GM21423 (cell line): ENCODE data around the gene RIIAD1.

Source experiments
- ATAC-seq: cut with Tn5 transposase; IDR thresholded peaks from one replicate; pipeline ENCODE4 v1.9.1; 2021; ENCODE audit warnings: mild to moderate bottlenecking, moderate library complexity; ENCODE audit not compliant: unreplicated experiment

The RIIAD1 gene

DNA sequence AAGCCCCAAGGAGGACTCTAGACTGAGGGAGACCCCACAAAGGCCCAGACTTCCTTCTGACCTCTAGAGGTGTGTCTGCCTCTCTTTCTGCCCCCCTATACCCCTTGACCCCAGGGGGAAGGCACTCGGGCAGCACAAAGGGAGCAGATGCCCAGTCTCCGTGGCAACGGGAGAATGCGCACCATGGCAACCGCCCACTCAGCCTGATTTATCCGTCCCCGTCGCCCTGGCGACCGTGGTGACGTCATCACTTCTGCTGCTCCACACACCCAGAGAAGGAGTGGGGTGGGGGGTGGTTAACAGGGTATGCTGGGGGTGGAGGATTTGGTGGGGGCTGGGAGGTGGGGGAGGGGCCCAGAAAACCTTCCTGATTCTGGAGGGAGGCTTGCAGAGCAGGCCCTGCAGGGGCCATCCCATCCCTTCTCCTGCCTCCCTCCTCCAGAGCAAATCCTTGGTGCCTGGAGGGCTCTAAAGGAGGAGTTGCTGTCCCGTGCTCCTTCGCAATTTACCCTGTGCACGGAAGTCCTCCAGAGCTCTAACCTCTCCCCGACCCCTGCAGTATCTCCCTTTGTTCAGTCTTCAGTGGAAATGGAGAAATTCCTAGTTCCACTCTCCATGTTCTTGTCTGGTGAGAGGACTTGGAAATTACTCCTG, 11.0 kb upstream of the RIIAD1 start:
- no peak for ATAC-seq

DNA sequence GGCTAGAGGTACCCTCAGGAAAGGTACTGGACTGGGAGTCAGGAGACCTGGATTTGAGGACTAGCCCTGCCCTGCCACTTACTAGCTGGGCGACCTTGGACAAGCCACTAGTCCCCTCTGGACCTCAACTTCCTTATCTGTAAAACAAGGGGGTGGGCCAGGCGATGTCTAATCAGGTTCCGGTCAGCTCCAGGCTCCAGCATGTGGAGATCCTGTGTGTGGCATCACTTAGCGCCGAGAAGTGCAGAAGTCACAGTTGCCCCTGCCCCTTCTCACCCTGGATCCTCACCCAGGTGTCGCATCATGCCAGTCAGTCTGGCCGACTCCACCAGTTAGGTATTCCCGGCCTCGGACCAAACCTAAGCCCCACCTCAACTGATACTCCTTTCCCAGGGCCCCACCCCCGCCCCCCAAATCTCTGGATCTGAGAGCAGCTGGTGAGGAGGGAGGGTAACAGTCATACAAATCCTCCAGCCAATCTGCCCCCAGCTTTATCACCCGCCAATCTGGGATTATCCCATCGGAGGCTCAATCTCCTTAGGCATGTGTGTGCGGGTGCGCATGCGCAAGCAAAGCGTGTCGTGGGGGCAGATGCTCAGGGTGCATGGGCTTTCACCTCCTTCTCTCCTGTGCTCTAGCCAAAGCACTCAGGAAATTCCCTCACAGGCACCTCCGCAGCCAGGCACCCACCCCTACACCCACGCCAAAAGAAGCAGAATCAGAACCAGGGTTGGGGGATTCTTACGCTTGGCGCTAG, 10.1 kb upstream of the RIIAD1 start:
- ATAC-seq: no peak

DNA sequence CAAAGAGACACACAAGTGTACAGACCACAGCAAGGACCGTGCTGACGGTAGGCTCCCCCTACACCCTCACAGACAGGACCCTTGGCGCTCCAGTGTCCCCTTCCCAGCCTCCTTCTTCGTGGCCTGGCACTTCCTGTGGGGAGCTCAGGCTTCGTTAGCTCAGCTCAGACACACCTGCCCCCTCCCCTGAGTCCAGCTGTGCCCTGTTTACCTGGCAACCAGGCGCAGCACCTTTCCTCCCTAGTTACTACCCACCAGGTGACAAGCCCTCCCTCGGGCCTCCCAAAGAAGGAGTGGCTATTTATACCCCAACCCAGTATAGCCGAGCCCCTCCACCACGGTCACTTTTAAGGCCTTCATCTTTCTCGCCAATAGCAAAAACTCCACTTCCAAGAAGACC, 9.4 kb upstream of the RIIAD1 start:
- no peak for ATAC-seq

DNA sequence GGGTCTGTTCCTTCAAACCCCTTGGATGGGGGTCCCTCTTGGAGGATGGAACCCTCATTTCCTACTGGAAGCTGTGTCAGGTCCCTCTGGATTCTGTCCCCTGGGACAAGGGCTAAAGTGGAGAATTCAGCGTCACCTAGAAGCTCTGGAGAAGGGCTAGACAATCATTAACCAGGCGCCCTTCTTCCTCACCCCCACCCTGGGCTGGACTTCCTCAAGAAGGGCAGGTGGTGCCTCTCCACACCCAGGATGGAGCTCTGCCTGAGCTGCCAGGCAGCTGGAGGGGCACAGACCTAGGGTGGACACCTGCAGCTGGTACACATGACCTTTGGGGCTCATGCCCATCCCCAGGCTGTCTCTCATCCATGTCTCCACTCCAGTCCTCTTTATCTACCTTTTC, 8.3 kb upstream of the RIIAD1 start:
- no peak for ATAC-seq

DNA sequence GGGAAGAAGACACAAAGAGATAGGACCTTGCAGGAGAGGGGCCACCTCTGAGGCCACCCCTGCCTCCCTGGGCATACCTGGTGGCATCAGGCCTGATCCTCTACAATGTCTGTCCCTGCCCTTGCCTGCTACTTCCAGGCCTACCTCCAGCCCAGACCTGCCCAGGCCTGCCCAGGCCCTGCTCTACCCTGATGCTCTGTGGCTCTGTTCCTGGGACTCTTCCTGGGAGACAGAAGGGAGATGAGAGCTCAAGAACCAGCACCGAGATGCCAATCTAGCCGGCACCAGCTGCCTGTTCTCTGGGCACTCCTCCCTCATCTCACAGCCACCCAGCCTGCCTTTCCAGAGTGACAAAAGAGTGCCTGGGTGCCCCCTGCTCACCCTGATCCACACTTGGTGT, 7.4 kb upstream of the RIIAD1 start:
- no peak for ATAC-seq

DNA sequence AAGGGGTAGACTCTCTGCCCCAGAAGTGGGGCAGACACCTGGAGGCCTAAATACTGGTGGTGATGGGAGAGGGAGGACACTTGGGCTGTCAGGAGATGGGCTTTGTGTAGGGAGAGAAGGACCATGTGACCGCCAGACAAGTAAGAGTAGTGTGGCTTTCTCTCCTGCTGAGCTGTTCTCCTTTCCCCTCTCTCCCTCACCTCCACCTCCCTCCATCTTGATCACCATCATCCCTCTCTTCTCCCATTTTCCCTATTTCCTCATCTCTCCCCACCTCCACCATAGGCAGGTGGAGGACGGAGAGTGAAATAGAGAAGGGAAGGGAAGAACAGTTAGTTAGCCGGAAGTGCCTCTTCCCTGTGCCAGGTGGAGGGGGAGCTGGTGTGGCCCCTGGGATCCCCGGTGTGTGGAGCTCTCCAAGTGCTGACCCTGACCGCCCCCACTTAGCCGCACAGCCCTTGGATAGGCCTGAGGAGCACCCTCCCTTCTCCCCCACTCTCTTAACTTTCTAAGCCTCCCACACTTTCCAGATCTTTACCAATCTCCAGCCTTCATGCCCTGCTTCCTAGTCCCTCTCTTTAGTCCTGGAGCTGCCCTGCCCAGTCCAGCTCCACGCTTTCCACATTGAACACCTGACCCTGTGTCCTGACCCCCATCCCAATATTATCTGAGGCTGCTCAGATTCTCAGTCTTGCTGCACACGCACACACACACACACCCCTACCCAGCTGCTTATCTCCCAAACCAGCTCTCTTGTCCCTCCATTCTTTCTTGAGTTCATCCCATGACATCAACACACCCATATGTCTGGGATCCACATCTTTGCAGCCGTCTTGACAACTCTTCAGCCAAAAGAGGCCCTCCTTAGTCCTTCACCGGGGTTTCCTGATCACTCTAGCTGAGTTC, 6.2 kb upstream of the RIIAD1 start:
- ATAC-seq: no peak

DNA sequence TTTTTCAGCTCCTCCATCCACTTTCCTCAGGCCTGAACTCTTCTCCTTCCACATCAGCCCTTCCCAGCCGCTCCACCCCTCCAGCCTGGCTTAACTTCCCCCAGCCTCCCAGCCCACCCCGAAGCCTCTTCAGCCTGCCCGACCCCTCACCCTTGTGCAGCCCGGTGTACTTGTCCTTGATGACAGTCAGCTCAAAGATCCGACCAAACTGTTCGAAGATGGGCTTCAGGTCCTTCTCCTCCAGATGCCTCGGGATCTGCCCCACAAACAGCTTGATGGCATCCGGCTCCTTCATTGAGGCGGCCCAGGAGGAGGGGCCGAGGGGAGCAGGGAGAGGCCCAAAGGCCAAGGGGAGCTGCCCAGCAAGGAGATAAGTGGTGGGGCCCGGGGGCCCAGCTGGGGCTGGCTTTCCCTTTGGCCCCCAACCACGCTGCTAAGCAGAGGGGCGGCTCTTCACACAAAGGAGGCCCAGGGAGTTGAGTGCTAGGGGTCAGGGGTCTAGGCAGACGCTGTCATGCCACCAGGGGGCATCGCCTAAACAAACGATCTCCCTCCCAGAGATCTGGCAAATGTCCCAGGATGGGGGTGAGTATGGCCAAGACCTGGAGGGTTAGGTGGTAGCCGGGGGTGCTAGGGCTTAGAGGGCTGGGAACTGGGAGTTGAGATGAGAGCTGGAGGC, 5.5 kb upstream of the RIIAD1 start:
- ATAC-seq: no peak

DNA sequence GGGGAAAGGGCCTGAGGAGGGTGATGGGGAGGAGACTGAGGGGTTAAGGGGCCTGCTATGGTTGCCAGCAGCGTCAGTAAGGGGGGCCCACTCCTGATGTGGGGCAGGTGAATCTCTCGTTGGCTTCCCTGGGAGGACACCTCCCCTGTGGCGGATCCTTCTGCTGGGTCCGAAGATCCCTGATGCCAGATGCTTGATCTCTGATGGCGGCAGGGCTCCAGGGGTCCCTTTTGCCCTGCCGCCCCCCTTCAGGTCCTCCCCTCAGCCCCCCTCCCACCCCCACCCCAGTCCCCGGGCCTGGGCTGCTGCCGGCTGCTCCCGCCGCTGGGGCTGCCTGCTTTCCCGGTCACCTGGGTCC, 4.9 kb upstream of the RIIAD1 start:
- ATAC-seq: no peak

DNA sequence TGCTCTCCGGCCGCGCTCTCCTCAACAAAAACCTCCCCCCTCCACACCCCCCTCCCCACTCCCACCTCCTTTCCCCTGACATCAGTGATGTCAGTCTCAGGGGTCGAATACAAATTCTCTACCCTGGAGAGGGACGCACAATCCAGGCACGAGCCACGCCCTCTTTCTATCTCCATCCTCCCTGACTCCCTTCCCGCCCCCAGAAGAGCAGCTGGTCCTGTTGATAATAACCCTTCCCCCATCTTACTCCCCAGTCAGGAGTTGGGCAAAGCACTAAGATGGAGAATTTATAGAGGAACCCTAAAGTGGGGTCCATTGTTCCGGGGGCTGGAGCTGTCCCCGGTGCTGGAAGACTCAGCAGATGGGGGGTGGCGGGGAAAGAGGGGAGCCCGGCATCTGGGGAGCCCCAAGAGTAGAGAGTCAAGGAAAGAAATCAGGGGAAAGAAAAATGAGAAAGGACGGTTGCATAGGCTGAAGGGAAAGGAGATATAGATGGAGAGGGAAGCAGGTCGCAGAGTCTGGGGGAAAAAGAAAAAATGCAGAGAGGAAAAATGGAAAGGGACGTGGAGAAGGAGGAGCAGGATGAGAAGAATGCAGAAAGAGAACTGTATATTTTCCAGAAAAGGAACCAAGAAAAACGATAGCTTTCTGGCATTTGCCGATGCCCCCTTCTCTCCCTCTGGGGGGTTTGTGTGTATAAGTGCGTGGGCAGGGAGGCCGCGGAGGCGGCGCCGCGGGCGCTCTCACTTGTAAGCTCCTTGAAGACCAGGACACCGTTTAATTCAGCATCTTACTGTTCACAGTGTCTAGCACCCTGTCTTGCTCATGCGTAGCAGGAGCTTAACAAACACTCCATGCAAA, 4.3 kb upstream of the RIIAD1 start, which contains the start of gene CELF3:
Gene CELF3 (minus strand): TSS at position 33 of the 861 bp plus-strand sequence. CDS start 783 bp downstream, outside the sequence.
- ATAC-seq: no peak

DNA sequence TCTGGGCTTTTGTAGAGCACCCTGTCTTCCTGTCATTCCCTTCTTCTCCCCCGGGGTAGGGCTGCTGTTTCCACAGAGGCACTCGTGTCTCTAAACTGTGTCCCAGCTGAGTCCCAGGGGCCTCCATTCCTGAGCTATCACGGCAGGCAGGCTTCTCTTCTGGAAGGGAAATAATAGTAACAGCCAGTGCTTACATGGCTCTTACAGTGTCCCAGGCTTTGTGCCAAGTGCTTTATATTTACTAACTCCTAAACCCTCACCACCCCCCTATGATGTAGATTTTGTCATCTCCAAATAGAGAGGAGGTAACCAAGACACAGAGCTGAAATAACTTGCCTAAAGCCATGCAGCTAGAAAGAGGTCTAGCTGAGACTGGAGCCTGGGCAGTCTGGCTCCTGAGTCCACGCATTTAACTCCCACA, 3.3 kb upstream of the RIIAD1 start:
- no peak for ATAC-seq

DNA sequence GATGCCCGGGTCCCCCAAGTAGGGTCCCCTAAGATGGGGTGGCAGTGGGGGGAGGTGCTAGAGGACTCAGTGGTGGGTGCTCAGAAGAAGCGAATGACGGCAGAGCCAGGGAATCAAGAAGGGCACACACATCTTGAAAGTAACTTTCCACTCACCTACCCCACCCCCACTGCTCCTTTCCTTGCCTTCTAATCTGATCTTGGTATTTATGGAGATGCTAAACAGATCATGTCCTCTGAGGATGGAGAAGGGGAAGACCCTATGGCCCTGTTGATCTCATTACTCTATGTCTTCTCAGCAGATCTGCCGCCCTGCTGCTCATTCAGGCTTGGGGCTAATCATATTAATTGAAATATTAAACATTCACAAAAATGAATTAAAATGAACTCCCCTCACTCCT, 2.7 kb upstream of the RIIAD1 start:
- ATAC-seq: no peak

DNA sequence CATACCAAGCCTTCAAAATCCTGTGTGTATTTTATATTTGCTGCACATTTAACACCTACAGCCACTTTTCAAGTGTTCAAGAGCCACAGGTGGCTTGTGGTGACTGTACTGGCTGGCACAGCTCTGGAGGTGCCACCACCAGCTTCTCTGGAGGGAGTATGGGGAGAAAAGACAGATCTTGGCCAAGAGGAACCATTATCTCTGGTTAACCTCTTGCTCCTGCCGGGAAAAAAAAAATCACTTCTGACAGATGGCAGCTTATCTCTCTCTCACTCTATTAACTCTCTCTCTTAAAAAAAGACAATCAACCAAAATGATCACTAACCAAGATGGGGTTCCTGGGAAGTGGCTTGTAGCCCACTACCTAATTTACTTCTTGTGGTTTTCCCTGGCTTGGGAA, 1.2 kb upstream of the RIIAD1 start:
- no peak for ATAC-seq

DNA sequence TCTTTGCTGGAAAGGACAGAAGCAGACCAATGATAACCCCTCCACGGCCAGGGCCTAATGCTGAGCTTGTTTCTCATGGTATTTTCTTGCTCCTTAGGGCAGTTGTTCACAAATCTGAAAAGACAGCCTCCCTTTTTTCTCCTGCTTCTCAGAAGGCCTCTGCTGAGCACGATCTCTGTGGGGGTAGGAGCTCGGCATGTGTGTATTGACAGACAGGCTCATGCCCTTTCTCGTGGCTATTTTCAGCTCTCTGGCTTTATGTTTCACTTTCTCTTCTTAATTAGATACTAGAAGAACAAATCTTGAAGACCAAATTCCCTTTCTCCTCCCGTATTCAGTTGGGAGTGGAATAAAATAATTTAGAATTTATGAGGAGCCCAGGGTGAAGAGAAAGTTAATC, 768 bp upstream of the RIIAD1 start:
- ATAC-seq: peak; percentile 46

DNA sequence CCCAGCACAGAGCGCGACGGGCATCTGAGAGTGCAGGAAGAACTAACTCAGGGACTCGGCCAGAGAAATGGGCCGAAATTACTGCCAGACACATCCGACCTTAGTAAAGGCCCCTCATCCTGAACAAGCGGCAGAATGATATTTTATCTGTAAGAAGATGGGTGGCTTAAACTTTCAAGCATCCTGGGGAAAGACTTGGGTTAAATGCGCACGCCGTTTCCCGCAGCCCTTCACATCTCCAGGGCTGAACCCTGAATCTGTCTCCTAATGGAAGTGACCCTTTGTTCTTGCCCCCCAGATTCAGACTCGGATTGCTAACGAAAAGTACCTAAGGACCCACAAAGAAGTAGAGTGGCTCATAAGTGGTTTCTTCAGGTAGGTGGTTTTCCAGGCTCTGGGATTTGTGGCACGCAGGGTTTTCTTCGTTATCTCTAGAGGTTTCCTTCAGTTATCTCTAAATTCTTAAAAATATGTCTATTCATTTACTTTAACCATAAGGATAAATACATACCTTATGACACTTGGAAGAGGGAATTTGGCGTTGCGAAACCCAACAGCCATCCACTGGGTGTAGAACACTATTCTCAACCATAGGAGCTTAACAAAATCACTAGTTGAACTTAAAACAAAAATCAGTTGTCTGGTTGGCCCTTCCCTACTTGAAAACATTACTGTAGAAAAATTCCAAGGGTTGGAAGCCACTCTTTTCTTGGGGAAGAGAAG, 627 bp downstream of the RIIAD1 start:
- no peak for ATAC-seq

DNA sequence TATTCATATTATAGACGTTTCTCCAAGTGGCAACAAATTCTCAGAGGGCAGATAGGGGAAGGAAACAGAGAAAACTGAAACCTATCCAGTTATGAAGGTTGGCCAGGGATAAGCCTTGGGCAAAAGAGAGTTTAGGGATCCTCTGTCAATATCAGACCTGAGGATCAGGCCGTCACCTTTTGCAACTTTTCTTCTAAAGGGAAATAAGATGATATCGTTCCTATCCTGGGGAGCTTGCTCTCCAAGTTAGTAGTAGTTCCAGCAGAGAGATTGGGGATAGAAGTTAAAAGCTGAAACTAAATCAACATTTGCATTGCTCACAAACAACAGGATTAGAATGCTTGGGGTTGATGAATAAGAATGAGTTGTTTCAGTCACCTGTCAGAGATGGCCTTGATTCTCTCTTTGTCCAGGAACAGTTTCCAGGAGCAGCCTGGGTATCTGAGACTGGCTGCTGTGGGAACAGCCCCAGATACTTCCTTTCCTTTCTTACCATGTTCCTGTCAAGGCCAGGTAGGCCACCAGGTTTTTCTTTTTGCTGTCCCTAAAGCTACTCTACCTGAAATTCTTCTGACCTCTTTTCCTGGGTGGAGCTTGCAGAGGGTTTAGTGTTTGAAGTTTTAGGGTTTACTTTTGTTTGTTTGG, 2.5 kb downstream of the RIIAD1 start:
- ATAC-seq: no peak

DNA sequence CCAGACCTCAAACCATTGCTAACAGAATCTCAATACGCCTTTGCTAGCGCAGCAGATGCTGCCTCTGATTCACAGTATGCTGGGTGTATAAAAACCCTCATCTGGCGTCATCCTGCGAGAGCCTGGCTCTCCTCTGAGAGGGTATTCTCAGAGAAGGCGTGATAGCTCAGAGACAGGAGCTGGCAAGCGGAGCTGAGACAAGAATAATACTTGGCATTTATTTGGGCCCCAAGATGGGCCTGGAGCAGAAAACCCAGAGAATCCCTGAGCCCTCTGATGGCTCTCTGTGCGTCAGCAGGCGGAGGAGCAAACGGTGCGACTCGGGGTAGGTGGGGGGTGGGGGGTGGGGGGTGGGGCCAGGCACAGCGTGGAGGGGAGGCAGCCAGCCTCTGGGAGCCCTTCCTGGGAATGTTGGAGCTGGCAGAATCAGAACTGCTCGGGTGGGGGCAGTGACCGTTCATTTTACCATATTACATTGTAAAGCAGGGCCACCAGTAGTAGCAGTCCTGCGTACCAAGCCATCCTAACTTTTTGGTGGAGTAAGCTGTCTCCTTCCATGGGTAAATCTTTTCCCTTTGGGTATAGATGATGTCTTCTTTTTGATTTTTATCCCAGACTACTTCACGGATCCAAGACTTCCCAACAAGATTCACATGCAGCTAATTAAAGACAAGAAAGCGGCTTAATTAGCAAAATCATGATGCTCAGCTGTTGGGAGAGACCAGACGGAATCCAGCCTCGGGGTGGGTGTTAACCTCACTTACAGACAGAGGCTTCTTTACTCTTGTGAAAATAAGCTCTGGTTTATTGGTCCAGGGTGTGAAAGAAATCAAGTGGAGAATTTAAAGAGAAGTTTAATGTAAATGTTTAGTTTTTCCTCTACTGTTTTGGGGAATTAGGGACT, 7.1 kb downstream of the RIIAD1 start:
- ATAC-seq: no peak

DNA sequence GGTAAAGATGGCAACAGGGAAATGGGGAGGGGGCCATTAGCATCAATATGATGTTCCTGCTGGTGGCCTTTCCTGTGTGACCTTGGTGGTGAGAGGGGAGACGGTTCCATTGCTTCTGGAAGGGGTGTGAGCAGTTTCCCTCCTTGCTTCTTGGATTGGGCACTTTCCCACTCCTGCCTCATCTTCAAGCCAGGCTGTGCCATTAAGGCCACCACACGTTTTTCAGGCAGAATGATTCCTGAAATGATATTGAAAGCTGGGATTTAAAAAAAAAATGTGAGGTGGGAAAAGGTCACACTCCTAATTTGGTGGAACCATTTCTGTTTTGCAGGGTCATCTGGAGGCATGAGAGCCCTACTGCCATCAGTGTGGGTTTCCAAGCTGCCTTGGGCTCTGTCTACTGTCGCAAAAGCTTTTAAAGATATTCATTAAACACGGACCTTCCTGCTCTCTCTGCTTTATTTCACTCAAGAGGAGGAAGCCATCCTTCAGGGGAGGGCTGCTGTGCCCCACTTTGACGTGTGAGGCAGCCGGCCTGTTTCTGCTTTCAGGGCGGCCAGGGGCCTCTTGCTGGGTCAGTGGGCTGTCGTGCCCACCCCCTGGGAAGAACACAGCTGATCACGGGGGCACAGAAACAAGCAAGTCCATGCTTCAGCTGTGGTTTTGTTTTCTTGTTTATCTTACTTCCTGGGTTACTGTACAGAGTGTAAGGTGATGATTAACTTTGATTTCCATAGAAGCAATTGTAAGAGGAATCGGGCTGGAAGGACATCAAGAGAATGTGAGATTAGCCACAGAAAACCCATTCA, 8.0 kb downstream of the RIIAD1 start:
- no peak for ATAC-seq
